ENCODE results near the gene PIK3AP1. TPM values are rescaled to one million over a fixed set of nuclear protein-coding genes. Genes with fewer than 3 reads are reported as not detected.

Gene PIK3AP1
- total RNA-seq, 4 donors from 2014 or later, result 5.8 to 111 (median 13.4) TPM

DNA sequence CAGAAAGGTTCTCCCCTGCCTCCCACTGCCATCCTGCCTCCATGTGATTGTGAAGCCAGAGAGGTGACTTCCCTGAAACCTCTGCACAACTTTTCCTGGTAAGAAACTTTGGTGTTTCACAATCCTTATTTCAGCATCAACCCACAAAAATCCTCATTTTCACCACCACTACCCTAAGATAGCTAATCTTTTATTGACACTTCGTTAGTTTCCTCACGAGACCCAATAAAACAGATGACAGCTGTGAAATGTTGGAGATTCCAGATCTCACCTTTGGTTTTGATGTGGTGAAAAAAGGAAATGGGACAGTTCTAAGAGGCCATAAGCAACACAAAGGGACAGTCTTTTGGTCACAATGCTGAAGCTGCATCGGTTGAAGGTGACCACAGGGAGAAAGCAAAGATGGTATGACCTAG is 73.6 kb downstream of the PIK3AP1 start:
- no peak overlapping the region for H3K4me3 ChIP-seq
- no peak overlapping the region for H3K27ac ChIP-seq
- no peak for DNase-seq
- peaks cover 0 to 9% (median 4%) of the 10 kb centered on the region in 4 donors for H3K4me1 ChIP-seq
- H3K36me3 ChIP-seq, result peaks cover 0 to 4% (median 0%) of the 10 kb centered on the region in 3 donors
- no peaks in the 10 kb centered on the region for H3K9me3 ChIP-seq
- no peaks in the 10 kb centered on the region for H3K27me3 ChIP-seq
- TF ChIP-seq, protein P1, sequence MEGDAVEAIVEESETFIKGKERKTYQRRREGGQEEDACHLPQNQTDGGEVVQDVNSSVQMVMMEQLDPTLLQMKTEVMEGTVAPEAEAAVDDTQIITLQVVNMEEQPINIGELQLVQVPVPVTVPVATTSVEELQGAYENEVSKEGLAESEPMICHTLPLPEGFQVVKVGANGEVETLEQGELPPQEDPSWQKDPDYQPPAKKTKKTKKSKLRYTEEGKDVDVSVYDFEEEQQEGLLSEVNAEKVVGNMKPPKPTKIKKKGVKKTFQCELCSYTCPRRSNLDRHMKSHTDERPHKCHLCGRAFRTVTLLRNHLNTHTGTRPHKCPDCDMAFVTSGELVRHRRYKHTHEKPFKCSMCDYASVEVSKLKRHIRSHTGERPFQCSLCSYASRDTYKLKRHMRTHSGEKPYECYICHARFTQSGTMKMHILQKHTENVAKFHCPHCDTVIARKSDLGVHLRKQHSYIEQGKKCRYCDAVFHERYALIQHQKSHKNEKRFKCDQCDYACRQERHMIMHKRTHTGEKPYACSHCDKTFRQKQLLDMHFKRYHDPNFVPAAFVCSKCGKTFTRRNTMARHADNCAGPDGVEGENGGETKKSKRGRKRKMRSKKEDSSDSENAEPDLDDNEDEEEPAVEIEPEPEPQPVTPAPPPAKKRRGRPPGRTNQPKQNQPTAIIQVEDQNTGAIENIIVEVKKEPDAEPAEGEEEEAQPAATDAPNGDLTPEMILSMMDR (IDR thresholded peaks at IDR 0.05), result no peak
- no peak for TF ChIP-seq POLR2A (IDR thresholded peaks at IDR 0.05)

DNA sequence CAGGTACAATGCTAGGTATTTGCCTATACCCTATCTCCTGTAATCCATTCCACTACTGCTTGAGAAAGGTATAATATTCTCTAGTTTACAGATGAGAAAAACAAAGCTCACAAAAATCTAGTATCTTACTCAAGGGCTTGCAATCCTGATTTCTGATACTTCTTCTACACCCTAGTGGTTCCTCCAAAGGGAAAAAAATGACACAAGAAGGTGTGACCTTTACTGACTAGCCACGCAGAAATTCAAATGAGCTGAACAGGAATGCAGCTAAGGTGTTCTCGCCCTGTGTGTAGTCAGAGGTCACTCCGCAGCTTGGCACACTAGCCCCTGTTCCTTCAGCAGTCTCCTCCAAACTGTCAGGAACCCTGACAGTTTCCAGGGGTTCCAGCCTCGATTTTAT is 74.0 kb downstream of the PIK3AP1 start:
- TF ChIP-seq POLR2A (IDR thresholded peaks at IDR 0.05), result no peak
- TF ChIP-seq, protein P1 (IDR thresholded peaks at IDR 0.05), result no peak
- H3K4me1 ChIP-seq, result peaks cover 0 to 4% (median 2%) of the 10 kb centered on the region in 4 donors
- no peak overlapping the region for H3K4me3 ChIP-seq
- peak overlapping the region in 2 of 4 donors; percentile 46 to 58 for H3K27ac ChIP-seq
- no peaks in the 10 kb centered on the region for H3K9me3 ChIP-seq
- peaks cover 0 to 4% (median 0%) of the 10 kb centered on the region in 3 donors for H3K36me3 ChIP-seq
- no peak for DNase-seq
- H3K27me3 ChIP-seq, result no peaks in the 10 kb centered on the region

- Histone ChIP-seq H3K9me3 (no peaks in the 10 kb centered on the region), H3K4me3 (no peak overlapping the region), H3K4me1 (no peaks in the 10 kb centered on the region), H3K27me3 (no peaks in the 10 kb centered on the region), H3K36me3 (peaks cover 0 to 4% (median 0%) of the 10 kb centered on the region in 3 donors), H3K27ac (peak overlapping the region in 2 of 4 donors; percentile 46 to 58)
- TF ChIP-seq POLR2A (IDR thresholded peaks at IDR 0.05), result no peak
- TF ChIP-seq, protein P1 (IDR thresholded peaks at IDR 0.05), result no peak
- DNase-seq, result peak in 2 of 3 donors; percentile 71 to 75
Observed at GRCh38 chr10:96645191-96645721, 75.1 kb downstream of the PIK3AP1 start.

- H3K9me3 ChIP-seq, result no peaks in the 10 kb centered on the region
- TF ChIP-seq POLR2A (IDR thresholded peaks at IDR 0.05), result no peak
- TF ChIP-seq, protein P1 (IDR thresholded peaks at IDR 0.05), result no peak
- no peaks in the 10 kb centered on the region for H3K4me1 ChIP-seq
- H3K27me3 ChIP-seq, result no peaks in the 10 kb centered on the region
- peaks cover 0 to 4% (median 0%) of the 10 kb centered on the region in 3 donors for H3K36me3 ChIP-seq
- H3K27ac ChIP-seq, result no peak overlapping the region
- no peak for DNase-seq
- H3K4me3 ChIP-seq, result no peak overlapping the region
Observed at GRCh38 chr10:96643920-96644319, 76.4 kb downstream of the PIK3AP1 start.

GRCh38 chr10:96642973-96643372 is 77.3 kb downstream of the PIK3AP1 start:
- Histone ChIP-seq H3K27me3 (no peaks in the 10 kb centered on the region), H3K27ac (no peak overlapping the region), H3K36me3 (no peaks in the 10 kb centered on the region), H3K9me3 (no peaks in the 10 kb centered on the region), H3K4me3 (no peak overlapping the region), H3K4me1 (no peaks in the 10 kb centered on the region)
- peak; percentile 79 to 93 (median 89) for DNase-seq
- TF ChIP-seq, protein P1 (IDR thresholded peaks at IDR 0.05), result peak; percentile 49 to 75 (median 66)
- no peak for TF ChIP-seq POLR2A (IDR thresholded peaks at IDR 0.05)
